Endothelial cell of umbilical vein (primary cell): ENCODE measurements around the gene SPPL3. TPM values are rescaled to one million over a fixed set of nuclear protein-coding genes. Genes with fewer than 3 reads are reported as not detected.
"Not testable (repeated sequence)": the region's sequence is repeated elsewhere in the genome, so short reads cannot be mapped to it uniquely, and the experiment has no call there.

ENCODE experiments used
- BruUV-seq: library from RNA; stranded (reverse); fragments of 400-500 nt; replicated peaks from 2 replicates; lab custom pipeline; 2021; lab: Mats Ljungman, UMichigan
- CTCF ChIA-PET: fragments of 300-600, 350-600 bp; sonication (Branson Sonifier 250); formaldehyde crosslinking; loops from one replicate; lab custom pipeline; 2021; ENCODE audit warnings: antibody characterized with exemption, inconsistent platforms; lab: Charles Lee
- POLR2A ChIA-PET: fragments of 300-600, 350-600 bp; sonication (Branson Sonifier 250); formaldehyde crosslinking; loops from one replicate; lab custom pipeline; 2021; ENCODE audit warnings: antibody characterized with exemption, inconsistent platforms; lab: Charles Lee
- DNase-seq: peaks from one replicate; pipeline ENCODE4 v3.0.0-alpha.2; 2011; ENCODE audit warnings: low read depth, low spot score
- FAIRE-seq: peaks from 2 replicates; lab custom pipeline; 2011; peaks lifted over from hg19 to GRCh38; lab: Jason Lieb, UNC
- H2AFZ ChIP-seq: 2 replicates; pipeline ENCODE4 v1.6.0; 2012; ENCODE audit warnings: low read depth, low read length, control low read depth, inconsistent platforms
- H3K27ac ChIP-seq: 2 replicates; pipeline ENCODE4 v1.5.1; 2011; ENCODE audit warnings: low read depth, mild to moderate bottlenecking, control low read depth, low read length, moderate library complexity; ENCODE audit not compliant: insufficient read depth
- H3K27me3 ChIP-seq, 2 experiments: 2 replicates each; pipeline versions ENCODE4 v1.6.0 to v1.6.1; 2011; ENCODE audit warnings: low read length in 2 of 2, mixed read lengths in 1 of 2; ENCODE audit not compliant: control insufficient read depth in 2 of 2, insufficient read depth in 2 of 2
- H3K36me3 ChIP-seq, 2 experiments: 2 replicates in 1 of 2; 3 replicates in 1 of 2; pipeline ENCODE4 v1.5.1; 2011; ENCODE audit warnings: low read length in 2 of 2, mild to moderate bottlenecking in 1 of 2, moderate library complexity in 1 of 2; ENCODE audit not compliant: control insufficient read depth in 2 of 2, insufficient read depth in 2 of 2; ENCODE audit errors: extremely low read depth in 1 of 2
- H3K4me1 ChIP-seq: 3 replicates; pipeline ENCODE4 v1.5.1; 2011; ENCODE audit warnings: mild to moderate bottlenecking, low read length; ENCODE audit not compliant: control insufficient read depth, insufficient read depth; ENCODE audit errors: extremely low read depth
- H3K4me2 ChIP-seq: 2 replicates; pipeline ENCODE4 v1.6.1; 2011; ENCODE audit warnings: low read length, control low read depth, mixed read lengths; ENCODE audit not compliant: insufficient read depth
- H3K4me3 ChIP-seq, 3 experiments: fragments of 200-600 bp in 1 of 3; sonication (generic), shearing (Covaris generic) in 1 of 3; replicated peaks in 1 of 3; 2 replicates each; pipeline ENCODE4 v1.5.1; 2011 to 2016; ENCODE audit warnings: control low read depth in 3 of 3, low read length in 3 of 3, mild to moderate bottlenecking in 2 of 3, inconsistent platforms in 1 of 3, low read depth in 1 of 3, moderate library complexity in 1 of 3; ENCODE audit not compliant: insufficient read depth in 1 of 3
- H3K79me2 ChIP-seq: 2 replicates; pipeline ENCODE4 v1.6.0; 2012; ENCODE audit warnings: low read length, inconsistent platforms; ENCODE audit not compliant: control insufficient read depth, insufficient read depth
- H3K9ac ChIP-seq: replicated peaks from 2 replicates; pipeline ENCODE3; 2011; ENCODE audit warnings: low read length, control low read depth; ENCODE audit not compliant: insufficient read depth; ENCODE audit errors: extremely low read depth
- H3K9me1 ChIP-seq: replicated peaks from 3 replicates; pipeline ENCODE4 v1.6.0; 2011; ENCODE audit warnings: mild to moderate bottlenecking, low read length; ENCODE audit not compliant: control insufficient read depth, insufficient read depth; ENCODE audit errors: extremely low read depth
- H3K9me3 ChIP-seq: replicated peaks from 2 replicates; pipeline ENCODE4 v1.5.1; 2012; ENCODE audit warnings: low read length, inconsistent platforms; ENCODE audit not compliant: control insufficient read depth, insufficient read depth
- H4K20me1 ChIP-seq: replicated peaks from 2 replicates; pipeline ENCODE3; 2011; ENCODE audit warnings: mild to moderate bottlenecking, low read length; ENCODE audit not compliant: control insufficient read depth, insufficient read depth; ENCODE audit errors: extremely low read depth
- EZH2 ChIP-seq: IDR thresholded peaks from 2 replicates; pipeline ENCODE4 v1.6.1; 2012; ENCODE audit warnings: borderline replicate concordance, low read depth, mild to moderate bottlenecking, moderate library complexity, low read length, inconsistent platforms; ENCODE audit not compliant: severe bottlenecking
- FOS ChIP-seq: IDR thresholded peaks from 2 replicates; pipeline ENCODE4 v1.6.1; 2011; ENCODE audit warnings: mild to moderate bottlenecking, low read length, moderate library complexity, borderline replicate concordance; ENCODE audit not compliant: insufficient read depth
- GATA2 ChIP-seq: IDR thresholded peaks from 2 replicates; pipeline ENCODE4 v1.7.0; 2011; ENCODE audit warnings: low read depth, mild to moderate bottlenecking, moderate library complexity, mixed read lengths, low read length; ENCODE audit not compliant: insufficient read length, insufficient read depth
- JUN ChIP-seq: IDR thresholded peaks from 2 replicates; pipeline ENCODE4 v1.6.1; 2011; ENCODE audit warnings: borderline replicate concordance, low read depth; ENCODE audit not compliant: insufficient read length, insufficient read depth
- MYC ChIP-seq: IDR thresholded peaks from one replicate; pipeline ENCODE4 v1.6.1; 2011; ENCODE audit warnings: mild to moderate bottlenecking, low read depth, low read length
- POLR2A ChIP-seq: IDR thresholded peaks from 2 replicates; pipeline ENCODE4 v1.6.1; 2012; ENCODE audit warnings: low read depth, mild to moderate bottlenecking, control low read depth, low read length
- POLR2AphosphoS5 ChIP-seq: IDR thresholded peaks from 2 replicates; pipeline ENCODE4 v1.6.1; 2012; ENCODE audit warnings: low read depth, mild to moderate bottlenecking, control low read depth, low read length, moderate library complexity; ENCODE audit not compliant: insufficient read depth
- dilution Hi-C: fragments of 300-500 bp; cut with MboI; formaldehyde crosslinking; loops from one replicate; pipeline ENCODE4 v1.15.0; 2019; ENCODE audit warnings: low sequenced_read_pairs; ENCODE audit not compliant: extremely low pct_ligation_motif_present
- intact Hi-C: fragments of 100-400 bp; cut with micrococcal nuclease; formaldehyde crosslinking; loops from one replicate; pipeline ENCODE4 v1.10.0; 2022
- polyA plus RNA-seq, 4 experiments: library from polyadenylated mRNA; depleted of rRNA in 3 of 4; stranded (reverse) in 3 of 4; unstranded in 1 of 4; fragments of >200 nt; gene quantifications; 2 replicates each; pipeline versions ENCODE4 v1.2.1 to v1.2.3, GENCODE V29; 2011 to 2012; ENCODE audit warnings: missing spikeins in 1 of 4
- total RNA-seq: library from RNA; stranded (reverse); gene quantifications from 2 replicates; pipeline ENCODE4 v1.2.3, GENCODE V29; 2021
- TF ChIP-seq, protein P1 (sequence below), 2 donors: IDR thresholded peaks; 1 replicate in 1 of 2; 2 replicates in 1 of 2; pipeline ENCODE4 v1.5.1; 2011; ENCODE audit warnings: low read length in 2 of 2, mild to moderate bottlenecking in 2 of 2, moderate library complexity in 2 of 2, control low read depth in 1 of 2, inconsistent platforms in 1 of 2, low read depth in 1 of 2; ENCODE audit not compliant: insufficient read depth in 1 of 2; ENCODE audit errors: extremely low read depth in 1 of 2
- TF ChIP-seq, protein P2 (sequence below): IDR thresholded peaks from 2 replicates; pipeline ENCODE4 v1.6.1; 2011; ENCODE audit not compliant: insufficient read depth, insufficient read length

SPPL3 gene
- total and polyA plus RNA-seq, 2 donors (not counting 3 experiments of a cell fraction or from before 2014, with no cell fraction given) = 30.6 to 53.0 TPM

DNA sequence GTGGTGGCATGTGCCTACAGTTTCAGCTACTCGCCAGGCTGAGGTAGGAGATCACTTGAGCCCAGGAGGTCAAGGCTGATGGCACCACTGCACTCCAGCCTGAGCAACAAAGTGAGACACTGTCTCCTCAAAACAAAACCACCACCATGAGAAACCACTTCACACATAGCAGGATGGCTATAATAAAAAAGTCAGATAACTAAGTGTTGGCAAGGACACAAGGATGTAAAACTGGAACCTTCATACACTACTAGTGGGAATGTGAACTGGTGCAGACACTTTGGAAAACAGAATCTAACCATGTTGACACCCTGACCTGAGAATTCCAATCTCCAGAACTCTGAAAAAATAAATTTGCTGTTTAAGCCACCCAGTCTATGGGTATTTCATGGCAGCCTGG, 110.8 kb downstream of the SPPL3 start:
- TF ChIP-seq, protein P1, sequence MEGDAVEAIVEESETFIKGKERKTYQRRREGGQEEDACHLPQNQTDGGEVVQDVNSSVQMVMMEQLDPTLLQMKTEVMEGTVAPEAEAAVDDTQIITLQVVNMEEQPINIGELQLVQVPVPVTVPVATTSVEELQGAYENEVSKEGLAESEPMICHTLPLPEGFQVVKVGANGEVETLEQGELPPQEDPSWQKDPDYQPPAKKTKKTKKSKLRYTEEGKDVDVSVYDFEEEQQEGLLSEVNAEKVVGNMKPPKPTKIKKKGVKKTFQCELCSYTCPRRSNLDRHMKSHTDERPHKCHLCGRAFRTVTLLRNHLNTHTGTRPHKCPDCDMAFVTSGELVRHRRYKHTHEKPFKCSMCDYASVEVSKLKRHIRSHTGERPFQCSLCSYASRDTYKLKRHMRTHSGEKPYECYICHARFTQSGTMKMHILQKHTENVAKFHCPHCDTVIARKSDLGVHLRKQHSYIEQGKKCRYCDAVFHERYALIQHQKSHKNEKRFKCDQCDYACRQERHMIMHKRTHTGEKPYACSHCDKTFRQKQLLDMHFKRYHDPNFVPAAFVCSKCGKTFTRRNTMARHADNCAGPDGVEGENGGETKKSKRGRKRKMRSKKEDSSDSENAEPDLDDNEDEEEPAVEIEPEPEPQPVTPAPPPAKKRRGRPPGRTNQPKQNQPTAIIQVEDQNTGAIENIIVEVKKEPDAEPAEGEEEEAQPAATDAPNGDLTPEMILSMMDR (IDR thresholded peaks at IDR 0.05; ENCODE audit: extremely low read depth in 1 of 2, insufficient read depth in 1 of 2, low read depth in 1 of 2, low read length in 2 of 2) = no peak
- TF ChIP-seq POLR2A (no peak), GATA2 (no peak), EZH2 (no peak), POLR2AphosphoS5 (no peak), JUN (no peak), MYC (no peak), FOS (no peak)
- TF ChIP-seq, protein P2, sequence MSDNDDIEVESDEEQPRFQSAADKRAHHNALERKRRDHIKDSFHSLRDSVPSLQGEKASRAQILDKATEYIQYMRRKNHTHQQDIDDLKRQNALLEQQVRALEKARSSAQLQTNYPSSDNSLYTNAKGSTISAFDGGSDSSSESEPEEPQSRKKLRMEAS = no peak
- dilution Hi-C loops = no loop called here
- H2AFZ ChIP-seq = no peak overlapping the region
- H3K9me1 ChIP-seq = no peaks in the 10 kb centered on the region
- peaks cover 7% of the 10 kb centered on the region for H3K4me1 ChIP-seq
- FAIRE-seq = no peak
- H3K36me3 ChIP-seq = no peaks in the 10 kb centered on the region
- CTCF ChIA-PET = interaction anchor here (1.4 kb wide), 1 partner anchor 11 kb away, joined by 3 read pairs; no protein-coding TSS in a partner anchor
- H3K9ac ChIP-seq = no peak overlapping the region
- H3K79me2 ChIP-seq = no peaks in the 10 kb centered on the region
- no peak overlapping the region for H3K4me3 ChIP-seq
- intact Hi-C loops = no loop called here
- H3K27ac ChIP-seq = no peak overlapping the region
- H4K20me1 ChIP-seq = peaks cover 2% of the 10 kb centered on the region
- no TSS peak for BruUV-seq
- H3K4me2 ChIP-seq = no peak overlapping the region
- no peaks in the 10 kb centered on the region for H3K27me3 ChIP-seq
- DNase-seq = no peak
- H3K9me3 ChIP-seq = no peaks in the 10 kb centered on the region
- POLR2A ChIA-PET = no interaction called here

DNA sequence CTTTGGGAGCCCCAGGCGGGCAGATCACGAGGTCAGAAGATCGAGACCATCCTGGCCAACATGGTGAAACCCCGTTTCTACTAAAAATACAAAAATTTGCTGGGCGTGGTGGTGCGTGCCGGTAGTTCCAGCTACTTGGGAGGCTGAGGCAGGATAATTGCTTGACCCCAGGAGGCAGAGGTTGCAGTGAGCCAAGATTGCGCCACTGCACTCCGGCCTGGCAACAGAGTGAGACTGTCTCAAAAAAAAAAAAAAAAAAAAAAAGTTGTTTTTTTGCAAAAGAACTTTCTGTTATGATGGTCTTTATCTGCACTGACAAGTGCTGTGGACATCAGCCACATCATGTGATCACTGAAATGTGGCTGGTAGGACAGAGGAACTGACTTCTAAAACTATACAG, 111.7 kb downstream of the SPPL3 start:
- H3K36me3 ChIP-seq, H3K79me2 ChIP-seq, H3K4me3 ChIP-seq, H3K27me3 ChIP-seq, H3K4me2 ChIP-seq, H3K9me1 ChIP-seq, BruUV-seq, H3K9ac ChIP-seq, H3K9me3 ChIP-seq, H4K20me1 ChIP-seq, H3K4me1 ChIP-seq, FAIRE-seq, dilution Hi-C loops, H3K27ac ChIP-seq, DNase-seq, POLR2A ChIA-PET, H2AFZ ChIP-seq, intact Hi-C loops, CTCF ChIA-PET: not testable (repeated sequence)
